ENCODE data around the gene FRMPD1. TPM values are rescaled to one million over a fixed set of nuclear protein-coding genes. Genes with fewer than 3 reads are reported as not detected.

The FRMPD1 gene
- total and polyA plus RNA-seq, 2 of the 13 experiments (the other 11 are each of a cell fraction or from before 2014, with no cell fraction given), result not detected

- TF ChIP-seq THAP7 (CRISPR knock-in tag; IDR thresholded peaks at IDR 0.05), result no peak
- no peak for TF ChIP-seq GMEB1 (CRISPR knock-in tag; IDR thresholded peaks at IDR 0.05; ENCODE audit: borderline replicate concordance)
- no peak for TF ChIP-seq ZNF792 (CRISPR knock-in tag; IDR thresholded peaks at IDR 0.05)
- no peak for TF ChIP-seq ZNF281 (CRISPR knock-in tag; IDR thresholded peaks at IDR 0.05; ENCODE audit: borderline replicate concordance)
- peak; percentile 24; the same call in 1 of the 2 replicates for TF ChIP-seq HNF4A (CRISPR knock-in tag; IDR thresholded peaks at IDR 0.05)
- TF ChIP-seq NKX3-1 (CRISPR knock-in tag; IDR thresholded peaks at IDR 0.05), result no peak
- peak; percentile 67 for TF ChIP-seq PPARG (CRISPR knock-in tag; conservative IDR thresholded peaks at IDR 0.05)
- TF ChIP-seq RXRA (CRISPR knock-in tag; IDR thresholded peaks at IDR 0.05), result peak; percentile 65; the same call in 1 of the 2 replicates
- peak; percentile 46; the same call in 1 of the 2 replicates for TF ChIP-seq RXRB (CRISPR knock-in tag; IDR thresholded peaks at IDR 0.05; ENCODE audit: borderline replicate concordance)
Observed at GRCh38 chr9:37602817-37603216, 47.9 kb upstream of the FRMPD1 start (continued).

Data from HepG2 (cell line).